HCT116 (cell line): ENCODE measurements around the gene CDC42EP3. TPM values are rescaled to one million over a fixed set of nuclear protein-coding genes. Genes with fewer than 3 reads are reported as not detected.
A peak's percentile ranks its signal among the peaks of the same experiment; 100 is the strongest.

ENCODE experiments used
- ATAC-seq: fragments of 200-7000 bp; cut with Tn5 transposase; 2 replicates; pipeline ENCODE4 v1.9.1; 2020; ENCODE audit warnings: mild to moderate bottlenecking, moderate library complexity
- BruUV-seq: library from RNA; stranded (reverse); fragments of 400-500 nt; replicated peaks from 2 replicates; lab custom pipeline; 2021; lab: Mats Ljungman, UMichigan
- CTCF ChIA-PET: fragments of 300-600 bp; sonication (Branson Sonifier 250); formaldehyde crosslinking; loops from one replicate; lab custom pipeline; 2021; ENCODE audit warnings: antibody characterized with exemption; lab: Charles Lee
- POLR2A ChIA-PET: fragments of 300-600, 350-600 bp; sonication (Branson Sonifier 250); formaldehyde crosslinking; loops from one replicate; lab custom pipeline; 2021; ENCODE audit warnings: antibody characterized with exemption; lab: Charles Lee
- RAD21 ChIA-PET, 2 experiments: fragments of 300-600 bp; sonication (Branson Sonifier 250); formaldehyde crosslinking; loops; one replicate each; lab custom pipeline; 2023; ENCODE audit warnings: low total read pairs in 2 of 2; ENCODE audit not compliant: uncharacterized antibody in 2 of 2, unreplicated experiment in 2 of 2, low non-redundant PET in 1 of 2; lab: Charles Lee
- DNase-seq: peaks from one replicate; pipeline ENCODE4 v3.0.0-alpha.2; 2010; ENCODE audit warnings: low read depth, low spot score
- H2AFZ ChIP-seq: fragments of 200-600 bp; shearing (Covaris generic), sonication (generic); 2 replicates; pipeline ENCODE4 v1.6.1; 2017; ENCODE audit warnings: low read depth, mixed run types, mixed read lengths, antibody characterized with exemption, low read length; ENCODE audit not compliant: poor library complexity, severe bottlenecking
- H3K27ac ChIP-seq: 2 replicates; pipeline ENCODE4 v1.5.1; 2012; ENCODE audit warnings: low read depth, low read length
- H3K27me3 ChIP-seq: fragments of 200-600 bp; sonication (generic); 2 replicates; pipeline ENCODE4 v1.6.1; 2016; ENCODE audit warnings: mixed run types, low read length, mixed read lengths; ENCODE audit not compliant: insufficient read depth
- H3K36me3 ChIP-seq, 2 experiments: fragments of 200-500 bp in 1 of 2; fragments of 200-600 bp in 1 of 2; sonication (Bioruptor generic) in 1 of 2; sonication (generic) in 1 of 2; 2 replicates each; pipeline versions ENCODE4 v1.5.1 to v1.6.1; 2014 to 2016; ENCODE audit warnings: low read length in 2 of 2, inconsistent platforms in 1 of 2, mixed read lengths in 1 of 2, mixed run types in 1 of 2; ENCODE audit not compliant: insufficient read depth in 2 of 2, control insufficient read depth in 1 of 2
- H3K4me1 ChIP-seq, 2 experiments: fragments of 200-600 bp in 1 of 2; sonication (generic) in 1 of 2; 2 replicates each; pipeline versions ENCODE4 v1.5.1 to v1.6.1; 2012 to 2017; ENCODE audit warnings: low read length in 2 of 2, inconsistent platforms in 1 of 2, mild to moderate bottlenecking in 1 of 2, mixed read lengths in 1 of 2, mixed run types in 1 of 2, moderate library complexity in 1 of 2; ENCODE audit not compliant: insufficient read depth in 2 of 2, control insufficient read depth in 1 of 2
- H3K4me2 ChIP-seq: fragments of 200-600 bp; sonication (generic); 2 replicates; pipeline ENCODE4 v1.6.1; 2017; ENCODE audit warnings: mixed run types, low read length, mixed read lengths
- H3K4me3 ChIP-seq, 2 experiments: fragments of 200-600 bp in 1 of 2; sonication (generic) in 1 of 2; replicated peaks in 1 of 2; 2 replicates each; pipeline ENCODE4 v1.5.1; 2011 to 2016; ENCODE audit warnings: low read length in 2 of 2, control low read depth in 1 of 2, low read depth in 1 of 2, mild to moderate bottlenecking in 1 of 2, mixed read lengths in 1 of 2, mixed run types in 1 of 2
- H3K79me2 ChIP-seq: fragments of 200-600 bp; sonication (generic); 2 replicates; pipeline ENCODE4 v1.6.1; 2017; ENCODE audit warnings: mild to moderate bottlenecking, mixed run types, low read length, moderate library complexity, mixed read lengths; ENCODE audit not compliant: insufficient read depth
- H3K9ac ChIP-seq: fragments of 200-600 bp; sonication (generic); 2 replicates; pipeline ENCODE4 v1.6.1; 2016; ENCODE audit warnings: low read length, mixed read lengths
- H3K9me2 ChIP-seq: fragments of 200-600 bp; sonication (generic), shearing (Covaris generic); 2 replicates; pipeline ENCODE4 v1.6.1; 2017; ENCODE audit warnings: mixed run types, mild to moderate bottlenecking, moderate library complexity; ENCODE audit not compliant: insufficient read depth
- H3K9me3 ChIP-seq, 2 experiments: fragments of 200-500 bp in 1 of 2; fragments of 200-600 bp in 1 of 2; sonication (Bioruptor generic) in 1 of 2; sonication (generic) in 1 of 2; 2 replicates each; pipeline ENCODE4 v1.6.1; 2014 to 2017; ENCODE audit warnings: low read length in 2 of 2, mixed read lengths in 2 of 2, inconsistent platforms in 1 of 2, low read depth in 1 of 2, mild to moderate bottlenecking in 1 of 2, mixed run types in 1 of 2, moderate library complexity in 1 of 2; ENCODE audit not compliant: control insufficient read depth in 1 of 2, insufficient read depth in 1 of 2
- H4K20me1 ChIP-seq: fragments of 200-600 bp; sonication (generic), shearing (Covaris generic); 2 replicates; pipeline ENCODE4 v1.6.1; 2017; ENCODE audit warnings: mixed run types, mild to moderate bottlenecking, moderate library complexity; ENCODE audit not compliant: insufficient read depth
- ATF3 ChIP-seq: IDR thresholded peaks from 2 replicates; pipeline ENCODE4 v1.6.1; 2012
- CEBPB ChIP-seq: IDR thresholded peaks from 2 replicates; pipeline ENCODE4 v1.6.1; 2012; ENCODE audit warnings: low read depth
- CTCF ChIP-seq, 3 experiments: fragments of 200-600 bp in 1 of 3; sonication (generic) in 1 of 3; IDR thresholded peaks in 2 of 3; conservative IDR thresholded peaks in 1 of 3; 2 replicates each; pipeline ENCODE4 v1.5.1; 2012 to 2017; ENCODE audit warnings: low read depth in 2 of 3, low read length in 2 of 3, antibody characterized with exemption in 1 of 3, borderline replicate concordance in 1 of 3, control low read depth in 1 of 3, mild to moderate bottlenecking in 1 of 3, mixed read lengths in 1 of 3, mixed run types in 1 of 3, moderate library complexity in 1 of 3; ENCODE audit not compliant: insufficient read depth in 1 of 3
- EGR1 ChIP-seq: IDR thresholded peaks from 2 replicates; pipeline ENCODE4 v1.6.1; 2012; ENCODE audit warnings: low read depth
- ELF1 ChIP-seq: IDR thresholded peaks from 2 replicates; pipeline ENCODE4 v1.6.1; 2012; ENCODE audit warnings: low read depth, borderline replicate concordance
- EZH2 ChIP-seq: fragments of 200-600 bp; sonication (generic); IDR thresholded peaks from 2 replicates; pipeline ENCODE4 v1.6.1; 2017; ENCODE audit warnings: antibody characterized with exemption, mixed run types
- EZH2phosphoT487 ChIP-seq: fragments of 200-600 bp; IDR thresholded peaks from 2 replicates; pipeline ENCODE4 v1.6.1; 2018; ENCODE audit warnings: antibody characterized with exemption, borderline replicate concordance
- FOSL1 ChIP-seq: IDR thresholded peaks from 2 replicates; pipeline ENCODE4 v1.6.1; 2012; ENCODE audit warnings: low read depth
- JUND ChIP-seq: IDR thresholded peaks from 2 replicates; pipeline ENCODE4 v1.6.1; 2012
- MAX ChIP-seq: IDR thresholded peaks from 2 replicates; pipeline ENCODE4 v1.6.1; 2012
- POLR2A ChIP-seq: IDR thresholded peaks from 2 replicates; pipeline ENCODE4 v1.7.0; 2011; ENCODE audit warnings: borderline replicate concordance; ENCODE audit not compliant: insufficient read depth, insufficient read length; ENCODE audit errors: extremely low read depth
- POLR2AphosphoS5 ChIP-seq: IDR thresholded peaks from 2 replicates; pipeline ENCODE4 v1.6.1; 2011; ENCODE audit warnings: mild to moderate bottlenecking, low read depth, low read length, moderate library complexity
- SIN3A ChIP-seq: IDR thresholded peaks from 2 replicates; pipeline ENCODE4 v1.6.1; 2012; ENCODE audit warnings: low read depth
- SP1 ChIP-seq: IDR thresholded peaks from 2 replicates; pipeline ENCODE4 v1.6.1; 2012; ENCODE audit warnings: low read depth
- SRF ChIP-seq: IDR thresholded peaks from 2 replicates; pipeline ENCODE4 v1.6.1; 2012; ENCODE audit warnings: low read depth
- TCF7L2 ChIP-seq: IDR thresholded peaks from 2 replicates; pipeline ENCODE4 v1.7.0; 2011; ENCODE audit warnings: borderline replicate concordance, inconsistent platforms; ENCODE audit not compliant: insufficient read depth, insufficient read length; ENCODE audit errors: extremely low read depth
- YY1 ChIP-seq: IDR thresholded peaks from 2 replicates; pipeline ENCODE4 v1.6.1; 2011; ENCODE audit warnings: low read length, low read depth, moderate library complexity, mild to moderate bottlenecking; ENCODE audit not compliant: insufficient replicate concordance; ENCODE audit errors: extremely low read depth
- ZBTB33 ChIP-seq: IDR thresholded peaks from 2 replicates; pipeline ENCODE4 v1.6.1; 2011; ENCODE audit warnings: mild to moderate bottlenecking, low read length, moderate library complexity; ENCODE audit not compliant: insufficient replicate concordance; ENCODE audit errors: extremely low read depth
- ZFX ChIP-seq: fragments of 450-650 bp; IDR thresholded peaks from 2 replicates; pipeline ENCODE4 v1.6.1; 2017
- ZNF274 ChIP-seq: fragments of 200-500 bp; sonication (Bioruptor generic); IDR thresholded peaks from 2 replicates; pipeline ENCODE4 v1.6.1; 2014; ENCODE audit warnings: mild to moderate bottlenecking, low read depth, low read length, inconsistent platforms
- intact Hi-C: fragments of 100-400 bp; cut with micrococcal nuclease; formaldehyde crosslinking; loops from 2 replicates; pipeline ENCODE4 v1.10.0; 2022
- total RNA-seq: library from RNA; stranded (reverse); gene quantifications from one replicate; pipeline ENCODE4 v1.2.1, GENCODE V29; 2021; ENCODE audit not compliant: unreplicated experiment

The CDC42EP3 gene
- total RNA-seq, 1 experiment from 2014 or later, result 38.2 TPM

GRCh38 chr2:37653093-37653492, 18.3 kb downstream of the CDC42EP3 start:
- peak overlapping the region; percentile 71 for H3K4me2 ChIP-seq
- H3K79me2 ChIP-seq, result peaks cover 98% of the 10 kb centered on the region
- ChIA-PET RAD21 (no interaction called here), POLR2A (no interaction called here), CTCF (no interaction called here)
- H3K36me3 ChIP-seq, result peaks cover 0 to 5% of the 10 kb centered on the region in 2 experiments; a peak in 1 of 4 replicates
- no peaks in the 10 kb centered on the region for H3K27me3 ChIP-seq
- no peaks in the 10 kb centered on the region for H4K20me1 ChIP-seq
- ATAC-seq, result no peak
- H3K9me3 ChIP-seq, result no peaks in the 10 kb centered on the region
- no peak overlapping the region for H3K4me3 ChIP-seq
- no peak for DNase-seq
- no peak for TF ChIP-seq ZBTB33
- TF ChIP-seq POLR2A, result no peak
- no peak for TF ChIP-seq ZNF274
- no peak for TF ChIP-seq MAX
- TF ChIP-seq CTCF (IDR thresholded peaks at IDR 0.05 in 2 of 3, conservative IDR thresholded peaks at IDR 0.05 in 1 of 3; ENCODE audit: borderline replicate concordance in 1 of 3, insufficient read depth in 1 of 3, low read depth in 2 of 3, low read length in 2 of 3), result no peak
- TF ChIP-seq JUND, result no peak
- no peak for TF ChIP-seq YY1
- no peak for TF ChIP-seq ELF1
- no peak for TF ChIP-seq ATF3
- TF ChIP-seq EGR1, result no peak
- no peak for TF ChIP-seq EZH2
- TF ChIP-seq TCF7L2, result no peak
- no peak for TF ChIP-seq POLR2AphosphoS5
- no peak for TF ChIP-seq CEBPB
- no peak for TF ChIP-seq SP1
- no peak for TF ChIP-seq FOSL1
- no peak for TF ChIP-seq ZFX
- no peak for TF ChIP-seq SIN3A
- TF ChIP-seq SRF, result no peak
- no peak for TF ChIP-seq EZH2phosphoT487
- peak overlapping the region; percentile 6; the same call in 1 of the 2 replicates for H3K9ac ChIP-seq
- H3K27ac ChIP-seq, result peak overlapping the region; percentile 21; the same call in 1 of the 2 replicates
- H3K9me2 ChIP-seq, result no peaks in the 10 kb centered on the region
- no TSS peak for BruUV-seq
- H3K4me1 ChIP-seq, result peaks cover 21 to 55% of the 10 kb centered on the region in 2 experiments
- intact Hi-C loops, result loop anchor here (5.0 kb wide), 1 partner anchor 116 kb away; no protein-coding TSS in a partner anchor
- H2AFZ ChIP-seq, result no peak overlapping the region
